HPDE6-E6E7 (cell line): ENCODE data around the gene SLC22A23.
A peak's percentile ranks its signal among the peaks of the same experiment; 100 is the strongest.

Experiments
- DNase-seq: peaks from one replicate; pipeline ENCODE4 v3.0.0; 2011; ENCODE audit warnings: missing footprints; ENCODE audit errors: extremely low spot score

SLC22A23 gene

DNA sequence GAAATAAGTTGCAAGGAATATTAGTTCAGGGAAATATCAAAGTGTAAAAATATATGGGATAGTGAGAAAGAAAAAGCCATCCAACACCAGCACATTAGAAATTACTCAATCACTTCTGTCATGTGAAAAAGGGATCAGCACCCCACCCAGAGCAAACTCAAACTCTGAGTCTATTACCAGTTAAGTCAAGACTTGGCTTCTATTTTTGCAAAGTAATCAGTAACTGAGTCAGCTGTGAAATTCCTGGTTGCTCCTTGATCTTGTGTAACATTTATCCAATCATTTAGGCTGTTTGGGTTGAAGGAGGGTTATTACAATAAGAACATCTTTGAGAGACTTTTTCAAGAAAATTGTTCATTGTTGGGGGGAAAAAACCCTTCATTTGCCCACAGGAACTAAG lies 51.2 kb downstream of the SLC22A23 start:
- peak; percentile 34 for DNase-seq

GRCh38 chr6:3405182-3405518 lies 51.7 kb downstream of the SLC22A23 start:
- no peak for DNase-seq

- peak; percentile 64 for DNase-seq
Measured at GRCh38 chr6:3403238-3404173, 53.3 kb downstream of the SLC22A23 start.

DNA sequence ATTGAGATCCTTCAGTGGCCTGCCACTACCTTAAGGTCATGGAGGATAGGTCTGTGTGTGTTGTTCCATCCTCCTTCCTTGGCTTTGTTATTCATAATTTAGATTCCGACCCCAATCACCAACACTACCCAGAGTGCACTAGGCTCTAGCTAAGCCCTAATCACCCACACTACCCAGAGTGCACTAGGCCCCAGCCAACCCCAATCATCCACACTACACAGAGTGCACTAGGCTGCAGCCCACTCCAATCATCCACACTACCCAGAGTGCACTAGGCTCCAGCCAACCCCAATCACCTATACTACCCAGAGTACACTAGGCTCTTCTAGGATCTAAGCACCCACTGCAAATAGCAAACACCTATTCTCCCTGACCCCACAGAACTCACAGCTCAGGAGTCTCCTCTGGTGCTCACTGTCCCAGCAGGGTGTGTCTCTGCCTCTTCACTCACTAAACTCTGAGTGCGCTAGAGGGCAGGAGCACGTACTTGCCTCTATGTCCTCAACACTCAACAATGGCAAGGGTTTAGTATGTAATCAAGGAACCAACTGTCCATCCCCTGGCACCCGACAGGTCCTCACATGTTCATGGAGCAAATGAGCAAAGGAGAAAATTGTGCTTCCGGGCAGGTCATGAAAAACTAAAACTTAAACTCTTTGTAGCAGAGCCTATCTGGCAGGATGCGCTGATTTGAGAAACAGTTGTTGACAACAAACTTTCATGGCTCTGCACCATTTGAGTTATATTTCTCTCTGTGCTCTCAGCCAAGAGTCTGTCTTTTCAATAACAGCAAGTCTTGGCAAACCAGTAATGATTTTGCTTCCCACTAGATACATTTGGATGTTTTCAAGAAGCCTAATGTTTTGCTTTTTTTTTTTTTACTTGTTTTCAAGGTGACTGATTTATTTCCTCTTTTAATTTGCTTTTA lies 54.3 kb downstream of the SLC22A23 start:
- DNase-seq, result peak; percentile 77

DNA sequence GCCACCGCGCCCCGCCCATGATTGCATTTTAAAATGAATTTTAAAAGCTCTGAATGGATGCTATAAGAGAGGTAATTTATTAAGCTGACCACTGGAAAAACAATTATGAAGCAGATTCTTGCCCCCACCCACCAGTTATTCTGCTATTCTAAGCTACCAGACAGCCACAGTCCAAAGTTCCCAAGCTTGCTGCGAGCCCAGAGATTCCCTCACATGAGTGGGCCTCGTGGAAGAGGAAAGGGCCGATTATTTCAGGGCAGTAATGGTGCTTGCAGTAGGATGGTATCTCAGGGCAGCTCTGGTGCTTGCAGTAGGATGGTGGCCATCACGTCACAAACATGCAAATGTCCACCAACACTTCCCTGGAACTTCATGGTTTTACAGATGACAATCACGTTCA lies 56.7 kb downstream of the SLC22A23 start:
- DNase-seq, result no peak

DNA sequence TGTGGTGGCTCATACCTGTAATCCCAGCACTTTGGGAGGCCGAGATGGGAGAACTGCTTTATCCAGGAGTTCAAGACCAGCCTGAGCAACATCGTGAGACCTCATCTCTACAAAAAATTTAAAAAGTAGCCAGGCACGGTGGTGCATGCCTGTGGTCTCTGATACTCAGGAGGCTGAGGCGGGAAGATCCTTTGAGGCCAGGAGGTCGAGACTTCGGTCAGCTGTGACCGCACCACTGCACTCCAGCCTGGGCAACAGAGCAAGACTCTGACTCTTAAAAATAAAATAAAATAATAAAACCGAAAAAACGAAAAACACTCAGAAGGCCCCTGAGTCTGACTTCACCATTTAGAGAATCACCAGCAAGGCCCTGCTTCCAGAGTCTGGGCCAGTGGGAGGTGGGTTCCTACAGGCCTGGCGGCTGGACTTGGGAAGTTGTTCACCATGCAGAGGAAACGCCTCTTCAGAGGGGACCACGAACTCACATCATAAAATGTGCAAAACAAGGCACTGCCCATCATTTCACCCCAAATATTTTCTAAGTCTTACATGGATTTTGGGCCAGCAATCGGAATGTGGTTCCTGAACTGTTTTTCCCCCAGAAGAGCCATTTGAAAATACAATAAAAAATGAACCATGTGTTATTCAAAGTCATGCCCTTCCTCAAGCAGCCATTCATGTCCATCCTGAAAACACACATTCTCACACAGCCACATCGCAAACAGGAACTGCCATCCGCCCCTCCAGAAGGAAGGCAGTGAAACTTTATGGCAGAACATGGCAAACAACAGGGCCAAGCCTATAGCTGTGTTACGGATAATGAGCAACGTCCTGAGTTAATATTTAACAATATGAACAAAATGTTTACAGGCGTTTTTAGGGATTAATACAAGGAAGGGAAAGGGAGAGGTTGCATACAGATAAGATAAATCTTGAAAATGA lies 57.8 kb downstream of the SLC22A23 start:
- no peak for DNase-seq

- DNase-seq, result no peak
Measured at GRCh38 chr6:3398165-3398562, 58.7 kb downstream of the SLC22A23 start.

GRCh38 chr6:3397229-3398164 lies 59.4 kb downstream of the SLC22A23 start:
- no peak for DNase-seq

DNA sequence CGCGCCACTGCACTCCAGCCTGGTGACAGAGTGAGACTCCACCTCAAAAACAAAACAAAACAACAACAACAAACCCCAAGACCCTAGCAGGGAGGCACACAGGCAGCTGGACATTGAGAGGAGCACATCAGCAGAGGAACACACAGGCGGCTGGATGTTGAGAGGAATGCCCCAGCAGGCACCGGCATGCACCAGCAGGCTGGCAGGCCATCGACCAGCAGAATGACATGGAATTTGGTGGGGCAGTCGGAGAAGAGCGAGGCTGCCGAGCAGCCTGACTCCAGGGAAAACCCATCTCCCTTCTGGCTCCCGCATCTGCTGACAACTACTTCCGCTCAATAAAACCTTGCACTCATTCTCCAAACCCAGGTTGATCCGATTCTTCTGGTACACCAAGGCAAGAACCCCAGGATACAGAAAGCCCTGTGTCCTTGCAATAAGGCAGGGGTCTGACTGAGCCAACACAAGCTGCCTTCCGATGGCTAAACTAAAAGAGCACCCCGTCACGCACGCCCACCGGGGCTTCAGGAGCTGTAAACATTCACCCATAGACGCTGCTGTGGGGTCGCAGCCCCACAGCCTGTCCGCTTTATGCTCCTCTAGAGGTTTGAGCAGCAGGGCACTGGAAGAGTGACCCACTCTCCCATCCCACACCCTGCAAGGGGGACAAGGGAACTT lies 60.2 kb downstream of the SLC22A23 start:
- no peak for DNase-seq

DNA sequence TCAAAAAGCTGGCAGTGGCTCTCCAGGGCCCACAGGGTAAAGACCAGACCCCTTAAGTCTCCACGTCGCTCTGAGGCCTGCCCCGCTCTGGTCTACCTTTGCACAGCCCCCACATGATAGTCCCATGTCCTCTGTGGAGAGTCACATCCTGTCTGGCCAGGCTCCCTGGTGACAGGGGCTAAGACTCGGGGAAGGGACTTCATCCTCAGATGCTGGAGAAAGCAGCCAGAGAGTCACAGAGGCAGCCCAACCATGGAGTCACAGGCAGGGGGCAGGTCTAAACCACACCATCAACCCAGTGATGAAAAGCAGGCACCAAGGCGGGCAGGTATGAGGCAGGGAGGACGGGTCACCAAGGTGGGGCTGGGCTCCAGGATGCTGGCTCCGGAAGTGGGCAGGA lies 62.2 kb downstream of the SLC22A23 start:
- DNase-seq, result no peak

DNA sequence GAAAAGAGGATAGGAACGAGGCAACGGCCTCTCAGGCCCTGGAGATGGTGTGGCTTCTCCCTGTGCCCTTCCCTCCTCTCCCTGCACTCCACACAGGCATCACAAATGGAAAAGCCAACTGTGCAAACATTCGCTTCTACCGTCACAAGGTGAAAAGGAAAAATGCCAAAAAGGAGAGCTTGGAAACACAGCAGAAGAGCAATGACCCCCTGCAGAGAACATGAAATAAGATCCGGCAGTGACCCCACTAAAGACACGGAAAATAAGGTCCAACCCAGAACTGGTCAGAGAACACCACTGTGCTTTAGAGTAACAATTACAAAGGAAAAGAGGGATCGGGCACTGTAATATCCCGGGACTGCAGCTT lies 63.0 kb downstream of the SLC22A23 start:
- no peak for DNase-seq

DNA sequence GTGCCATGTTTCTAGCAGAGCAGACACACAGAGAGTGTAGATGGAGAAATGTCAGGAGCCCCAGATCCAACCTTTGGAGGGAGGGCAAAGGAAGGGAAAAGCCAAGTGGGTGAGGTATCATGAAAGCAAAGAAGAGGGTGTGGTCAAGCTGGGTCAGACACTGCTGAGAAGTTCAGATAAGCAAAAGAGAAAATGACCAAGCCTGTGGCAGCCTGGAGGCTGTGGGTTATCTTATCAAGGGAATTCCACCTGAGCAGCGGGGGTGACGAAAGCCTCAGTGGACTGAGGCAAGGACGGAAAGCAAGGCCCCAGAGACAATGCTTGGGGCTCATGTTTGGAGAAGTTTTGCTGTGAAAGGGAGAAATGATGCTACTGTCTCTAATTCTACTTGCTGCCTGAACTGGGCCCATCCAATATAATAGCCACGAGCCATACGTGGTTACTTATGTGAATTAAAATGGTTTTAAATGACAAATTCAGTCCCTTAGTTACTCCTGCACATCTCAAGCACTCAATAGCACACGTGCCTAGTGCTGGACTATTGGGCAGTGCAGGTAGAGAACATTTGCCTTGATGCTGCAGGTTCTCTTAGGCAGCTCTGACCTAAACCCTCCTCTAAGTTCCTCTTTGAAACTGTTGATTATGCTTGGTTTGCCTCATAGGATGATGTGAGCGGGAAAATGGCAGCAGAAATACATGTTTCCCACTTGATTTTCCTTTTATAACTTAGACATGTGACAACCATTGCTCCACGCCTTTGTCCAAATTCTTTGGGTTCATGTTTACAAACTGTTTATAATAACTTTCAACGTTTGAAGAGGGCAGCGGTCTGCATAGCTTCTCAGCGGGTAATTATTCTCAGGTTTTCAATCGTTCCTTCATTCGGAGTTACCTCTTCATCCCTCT lies 63.7 kb downstream of the SLC22A23 start:
- DNase-seq, result no peak

DNA sequence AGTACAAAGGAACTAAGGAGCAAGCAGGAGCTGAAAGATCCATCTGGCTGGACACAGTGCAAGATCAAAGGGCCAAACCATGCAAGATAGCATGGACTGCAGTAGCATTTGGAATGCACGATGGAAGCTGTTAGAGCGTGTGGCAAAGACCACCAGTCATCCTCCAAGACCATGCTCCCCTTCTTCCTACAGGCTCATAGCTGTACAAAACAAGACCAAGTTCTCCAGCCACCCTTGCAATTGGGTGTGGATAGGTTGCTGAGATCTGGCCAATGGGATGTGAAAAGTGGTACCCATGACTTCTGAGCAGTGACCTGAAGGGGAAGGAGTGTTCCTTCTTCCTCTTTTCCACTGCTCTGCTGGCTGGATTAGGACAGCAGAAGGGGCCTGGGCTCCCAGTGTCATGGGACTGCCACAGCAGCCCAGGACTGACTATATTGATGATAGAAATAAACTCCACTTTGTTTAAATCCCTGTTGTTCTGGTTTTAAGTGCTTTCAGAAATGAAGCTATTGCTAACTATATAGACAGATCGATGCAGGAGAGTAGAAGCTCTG lies 64.9 kb downstream of the SLC22A23 start:
- no peak for DNase-seq

DNA sequence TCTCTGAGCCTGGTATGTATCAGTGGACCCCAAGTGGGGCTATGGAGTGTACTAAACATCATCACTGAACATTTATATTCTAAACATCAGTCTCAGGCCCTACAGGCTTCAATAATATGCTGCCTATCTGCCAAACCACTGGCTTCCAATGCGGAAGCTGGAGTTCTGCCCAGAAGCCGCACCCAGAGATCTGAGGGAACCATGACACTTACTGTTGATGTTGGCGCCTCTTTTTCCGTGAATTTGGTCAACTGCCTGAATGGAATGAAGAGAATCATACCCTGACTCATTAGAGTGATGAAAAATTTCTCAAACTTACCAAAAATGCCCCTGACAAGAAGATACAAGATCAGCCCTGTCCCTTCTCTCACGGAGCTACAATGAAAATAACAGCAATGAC lies 66.2 kb downstream of the SLC22A23 start:
- peak; percentile 87 for DNase-seq

DNA sequence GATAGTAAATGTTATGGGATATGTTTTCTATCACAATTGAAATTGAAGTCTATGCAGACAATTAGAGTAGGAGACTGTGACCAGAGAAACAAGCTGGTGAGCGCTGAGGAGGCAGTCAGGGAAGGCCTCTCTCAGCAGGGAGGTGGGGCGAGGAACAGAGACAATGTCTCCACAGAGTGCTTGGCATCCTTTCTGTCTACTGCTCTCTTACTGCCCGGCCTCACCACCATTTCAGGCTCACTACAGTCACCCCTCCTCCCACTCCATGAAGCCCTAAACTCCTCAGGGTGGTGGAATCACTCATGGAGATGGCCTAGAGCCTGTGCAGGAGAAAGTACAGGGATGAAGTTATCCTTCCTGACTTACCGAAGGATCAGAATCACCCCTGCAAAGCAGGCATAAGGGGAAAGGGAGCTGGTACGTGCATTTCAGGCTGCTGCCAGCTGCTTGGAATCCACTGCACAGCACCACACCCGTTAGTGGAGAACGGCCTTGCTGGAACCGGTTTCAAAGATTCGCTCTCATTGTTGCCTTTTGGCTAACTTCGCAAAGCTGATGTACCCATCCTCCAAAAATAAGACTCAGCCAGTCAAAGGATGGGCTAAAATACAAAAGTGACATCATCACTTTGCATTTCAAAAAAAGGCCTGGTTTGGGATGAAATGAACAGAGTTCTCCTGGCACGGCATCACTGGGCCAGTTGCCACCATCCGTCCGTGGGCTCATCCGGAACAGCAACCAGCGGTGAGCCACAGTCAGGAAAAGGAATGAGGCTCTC lies 67.3 kb downstream of the SLC22A23 start:
- no peak for DNase-seq

DNA sequence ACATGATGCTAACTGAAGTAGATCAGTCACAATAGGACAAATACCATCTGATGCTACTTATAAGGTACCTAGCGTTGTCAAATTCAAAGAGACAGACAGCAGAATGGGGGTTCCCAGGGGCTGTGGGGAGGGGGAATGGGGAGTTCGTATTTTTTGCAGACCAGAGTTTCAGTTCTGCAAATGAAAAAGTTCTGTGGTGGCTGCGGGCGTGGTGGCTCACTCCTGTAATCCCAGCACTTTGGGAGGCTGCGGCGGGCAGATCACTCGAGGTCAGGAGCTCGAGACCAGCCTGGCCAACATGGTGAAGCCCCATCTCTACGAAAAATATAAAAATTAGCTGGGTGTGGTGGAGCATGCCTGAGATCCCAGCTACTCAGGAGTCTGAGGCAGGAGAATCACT lies 68.1 kb downstream of the SLC22A23 start:
- DNase-seq, result no peak

- no peak for DNase-seq
Measured at GRCh38 chr6:3386374-3386857, 70.4 kb downstream of the SLC22A23 start.
